Stimulated activated CD4-positive, alpha-beta T cell treated with anti-CD3 and anti-CD28 coated beads, Interleukin-1b, Interleukin-23, amount 100 ng/mL, for 1 hour (primary cell): ENCODE data around the gene GUCY2F.

Experiments used
- DNase-seq, 2 donors: peaks; one replicate each; pipeline ENCODE4 v3.0.0-alpha.2; 2020; ENCODE audit warnings: low read depth in 2 of 2

The GUCY2F gene

DNA sequence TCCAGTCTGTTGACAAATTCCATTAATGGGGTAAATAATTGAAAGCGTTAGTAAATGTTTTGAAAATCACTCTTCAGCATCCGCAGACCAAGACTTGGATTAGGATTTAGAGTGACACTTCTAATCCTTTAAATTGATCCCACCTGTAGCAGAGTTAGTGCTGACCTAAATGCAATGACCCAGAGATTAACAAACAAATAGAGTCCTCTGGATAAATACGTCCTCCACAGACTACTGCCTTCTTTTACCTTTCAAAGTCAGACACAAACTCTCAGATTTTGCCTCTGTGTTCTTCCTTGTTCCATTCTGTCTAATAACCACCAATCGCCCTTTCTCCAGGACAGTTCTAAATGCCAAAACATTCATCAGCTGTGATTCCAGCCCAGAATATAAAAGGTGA lies at the start of gene GUCY2F:
GUCY2F (minus strand) TSS at position 101 of the 400 bp plus-strand sequence. CDS start 6,150 bp downstream, outside the sequence.
- no peak for DNase-seq

GRCh38 chrX:109519001-109519400 lies 37.1 kb upstream of the GUCY2F start:
- DNase-seq: no peak

GRCh38 chrX:109511113-109511512 lies 29.2 kb upstream of the GUCY2F start:
- DNase-seq: no peak

GRCh38 chrX:109508915-109509314 lies 27.0 kb upstream of the GUCY2F start:
- DNase-seq: no peak

GRCh38 chrX:109501176-109501575 lies 19.3 kb upstream of the GUCY2F start:
- DNase-seq: no peak

GRCh38 chrX:109498434-109498833 lies 16.5 kb upstream of the GUCY2F start:
- DNase-seq: no peak

DNA sequence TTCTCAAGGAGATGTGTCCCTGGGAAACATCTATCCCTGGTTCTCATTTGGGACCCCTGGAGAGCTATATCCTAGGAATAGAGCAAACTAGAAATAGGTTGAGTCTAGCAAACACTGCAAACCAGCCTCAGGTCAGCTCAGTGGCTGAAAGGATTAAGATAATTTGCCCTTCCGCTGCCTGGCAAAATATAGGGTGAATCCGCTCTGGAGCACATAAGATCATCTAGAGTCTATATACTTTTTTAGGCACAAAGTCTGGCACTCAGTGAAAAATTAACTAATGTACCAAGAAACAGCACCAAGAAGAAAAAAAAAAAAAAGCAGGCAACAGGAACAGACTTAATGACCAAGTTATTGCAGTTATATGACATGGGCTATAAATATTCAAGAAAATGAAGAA lies 7.3 kb upstream of the GUCY2F start:
- no peak for DNase-seq

GRCh38 chrX:109487640-109488039 lies 5.8 kb upstream of the GUCY2F start:
- DNase-seq: no peak

GRCh38 chrX:109485470-109486340 lies 3.8 kb upstream of the GUCY2F start:
- peak; percentile 8 to 19 for DNase-seq

DNA sequence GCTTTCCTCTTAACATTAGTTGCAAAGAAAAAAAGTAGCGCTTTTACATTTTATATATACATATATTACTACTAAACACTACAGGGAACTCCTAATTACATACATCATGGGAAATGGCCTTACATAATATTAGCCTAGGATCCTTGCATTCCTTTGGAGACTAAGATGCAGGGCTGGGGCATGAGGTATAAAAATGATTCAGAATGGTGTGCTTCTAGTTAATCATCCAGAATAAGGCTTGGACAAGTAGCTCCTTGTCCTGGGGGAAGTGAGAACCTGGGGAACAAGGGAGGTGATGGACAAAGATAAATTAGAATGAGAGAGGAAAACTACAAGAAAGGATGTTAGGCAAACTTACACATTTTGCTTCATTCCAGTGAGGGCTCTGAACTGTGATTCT lies 3.0 kb upstream of the GUCY2F start:
- no peak for DNase-seq

DNA sequence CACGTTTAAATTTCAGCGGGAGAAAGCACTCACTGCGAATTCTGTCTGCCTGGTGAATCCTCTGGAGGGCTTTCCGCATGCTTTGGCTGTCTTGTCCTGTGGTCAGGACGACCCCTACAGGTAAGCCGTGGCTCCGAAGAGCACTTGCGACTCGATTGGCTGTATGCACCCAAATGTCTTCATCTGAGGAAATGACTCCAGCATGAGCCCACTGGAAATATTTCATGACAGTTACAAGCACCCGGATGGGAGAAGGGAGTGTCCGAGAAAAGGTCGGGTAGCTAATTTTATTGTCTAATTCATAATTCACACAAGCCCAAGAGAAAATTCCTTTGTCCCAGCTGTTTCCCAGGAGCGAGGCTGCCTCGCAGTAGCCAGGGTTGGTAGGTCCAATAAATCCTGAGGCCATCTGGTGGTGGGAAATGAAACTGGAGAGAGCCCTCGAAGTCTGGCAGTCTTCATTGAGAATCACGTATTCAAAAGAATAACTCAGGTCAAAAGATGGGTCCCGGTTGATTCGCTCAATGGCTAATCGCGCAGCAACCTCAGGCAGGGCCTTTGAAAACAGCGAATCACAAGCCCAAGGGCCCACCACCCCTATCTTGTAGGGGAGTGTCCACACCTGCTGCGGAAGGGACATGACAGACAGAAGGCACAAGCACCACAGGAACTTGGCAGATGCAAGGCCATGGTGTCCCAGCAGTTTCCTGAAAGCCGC lies 6.6 kb downstream of the GUCY2F start:
- DNase-seq: no peak

GRCh38 chrX:109472939-109473735 lies 8.7 kb downstream of the GUCY2F start:
- no peak for DNase-seq

DNA sequence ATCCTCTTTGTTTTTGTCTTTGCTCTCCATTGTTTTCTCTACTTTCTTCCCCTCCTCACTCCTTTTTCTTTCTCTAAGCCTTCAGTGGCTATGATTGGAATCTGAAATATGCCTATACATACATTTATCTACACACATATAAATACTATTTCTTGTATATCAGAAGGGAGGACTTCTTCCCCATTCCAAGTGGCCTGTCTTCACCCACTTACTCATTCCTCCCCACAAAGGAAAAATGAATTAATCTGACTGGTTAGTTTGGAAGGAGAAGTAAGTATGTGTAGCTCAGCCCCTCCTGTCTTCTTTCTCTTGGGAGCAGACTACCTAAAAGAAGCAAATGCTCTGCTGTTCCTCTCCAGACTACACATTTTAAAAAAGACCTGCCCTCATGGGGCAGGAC lies 17.7 kb downstream of the GUCY2F start:
- no peak for DNase-seq

DNA sequence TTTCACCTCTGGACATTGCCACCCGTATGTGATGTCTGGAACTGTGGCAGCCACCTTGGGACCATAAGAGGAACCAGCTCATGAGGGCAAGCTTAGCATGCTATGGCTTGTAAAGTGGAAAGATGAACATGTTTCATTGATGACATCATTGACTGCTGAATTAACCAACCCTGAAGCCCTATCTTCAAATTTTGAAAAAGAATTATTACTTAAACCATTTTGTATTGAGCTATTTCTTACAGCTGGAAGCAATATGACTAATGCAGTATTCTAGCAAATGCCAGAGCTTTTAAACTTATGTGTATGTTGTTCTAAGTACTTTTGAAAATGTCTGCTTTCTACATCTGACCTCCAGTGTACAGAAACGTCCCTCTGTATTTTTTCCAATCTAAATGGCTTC lies 18.1 kb downstream of the GUCY2F start:
- DNase-seq: no peak

DNA sequence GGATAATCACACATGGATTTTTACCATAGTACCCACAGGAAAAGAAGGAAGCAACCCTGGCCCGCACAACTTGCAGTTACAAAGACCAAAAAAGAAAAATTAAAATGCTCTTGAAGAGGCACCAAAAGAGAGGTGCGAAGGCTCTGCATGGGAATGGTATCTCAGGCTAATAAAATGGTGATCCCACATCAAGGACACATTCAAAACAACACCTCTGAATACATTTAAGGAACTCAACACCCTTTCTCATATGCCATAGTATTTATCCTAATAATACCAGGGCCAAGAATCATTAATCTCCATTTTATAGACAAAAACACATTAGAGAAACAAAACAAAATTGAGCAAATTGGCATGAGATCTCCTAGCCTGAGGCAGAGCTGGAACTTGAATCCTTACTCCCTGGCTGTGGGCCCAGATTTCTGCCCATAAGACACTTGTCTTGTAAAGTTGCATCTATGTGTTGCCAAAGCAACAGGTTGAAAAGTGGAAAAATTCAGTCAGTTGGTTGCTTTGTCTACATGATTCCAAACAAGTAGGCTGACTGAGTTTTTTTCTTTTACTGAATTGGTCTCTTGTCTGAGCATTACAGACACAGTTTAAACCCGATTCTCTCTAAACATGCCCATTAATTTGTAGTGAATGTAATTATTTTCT lies 33.5 kb downstream of the GUCY2F start:
- DNase-seq: no peak

- DNase-seq: no peak
These were observed 40.6 kb downstream of the GUCY2F start for GRCh38 chrX:109441266-109441665.

- DNase-seq: no peak
These were observed 41.4 kb downstream of the GUCY2F start for GRCh38 chrX:109440475-109440874.

GRCh38 chrX:109409181-109409580 lies 72.7 kb downstream of the GUCY2F start:
- no peak for DNase-seq

- no peak for DNase-seq
These were observed 78.0 kb downstream of the GUCY2F start for GRCh38 chrX:109403922-109404321.

DNA sequence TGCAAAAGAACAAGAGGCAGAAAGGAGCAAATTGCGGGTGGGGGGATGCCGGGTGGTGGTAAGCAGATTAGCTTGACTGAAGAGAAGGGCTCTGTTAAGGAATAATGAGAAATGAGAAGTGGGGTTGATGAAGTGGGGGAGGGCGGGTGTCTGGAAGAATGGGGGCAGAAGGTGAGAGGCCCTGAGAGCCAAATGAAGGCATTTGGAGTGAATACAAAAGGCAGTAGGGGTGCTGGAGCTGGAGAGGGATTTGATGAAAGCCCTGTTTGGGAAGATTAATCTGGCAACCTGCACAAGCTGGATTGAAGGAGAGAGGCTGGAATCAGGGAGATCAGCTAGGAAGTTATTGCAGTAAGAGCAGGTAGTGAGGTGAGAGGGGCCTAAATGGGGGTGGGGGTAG lies 82.1 kb downstream of the GUCY2F start:
- no peak for DNase-seq

DNA sequence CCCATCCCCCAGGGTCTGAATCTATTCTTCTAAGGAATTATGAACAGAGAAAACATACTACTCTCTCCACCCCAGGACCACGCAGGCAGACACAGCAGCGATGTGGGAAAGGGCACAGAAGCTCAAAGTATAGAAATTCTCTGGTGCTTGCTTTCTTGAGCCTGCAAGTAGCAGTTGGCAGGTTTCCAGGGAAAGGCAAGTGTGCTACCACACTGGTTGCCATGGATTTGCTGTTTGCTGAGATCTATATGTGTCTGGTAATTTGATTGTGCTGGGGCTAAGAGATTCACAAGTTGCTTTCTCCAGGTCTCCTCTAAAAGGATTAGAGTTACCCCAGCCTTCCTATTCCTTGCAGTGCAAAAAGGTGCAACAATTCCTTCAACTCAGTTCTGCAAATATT lies 83.1 kb downstream of the GUCY2F start:
- DNase-seq: no peak

GRCh38 chrX:109398061-109398460 lies 83.8 kb downstream of the GUCY2F start:
- DNase-seq: no peak
